PC-3 (cell line): ENCODE data around the gene ANTXR2. TPM values are rescaled to one million over a fixed set of nuclear protein-coding genes. Genes with fewer than 3 reads are reported as not detected.

Source experiments
- ATAC-seq: fragments of 200-7000 bp; cut with Tn5 transposase; 2 replicates; pipeline ENCODE4 v1.9.1; 2020; ENCODE audit warnings: mild to moderate bottlenecking, moderate library complexity
- BruUV-seq: library from RNA; stranded (reverse); fragments of 400-500 nt; replicated peaks from 2 replicates; lab custom pipeline; 2021; lab: Mats Ljungman, UMichigan
- CTCF ChIA-PET: fragments of 300-600 bp; sonication (Branson Sonifier 250); formaldehyde crosslinking; loops from one replicate; lab custom pipeline; 2022; ENCODE audit warnings: antibody characterized with exemption; lab: Charles Lee
- POLR2A ChIA-PET: fragments of 300-600 bp; sonication (Branson Sonifier 250); formaldehyde crosslinking; loops from one replicate; lab custom pipeline; 2022; ENCODE audit warnings: antibody characterized with exemption; ENCODE audit not compliant: unreplicated experiment; lab: Charles Lee
- DNase-seq: peaks from one replicate; pipeline ENCODE4 v3.0.0-alpha.2; 2015
- H2AFZ ChIP-seq: fragments of 300-600 bp; sonication (generic); 2 replicates; pipeline ENCODE4 v1.6.0; 2016; ENCODE audit warnings: antibody characterized with exemption, low read length
- H3F3A ChIP-seq: fragments of 300-600 bp; sonication (generic); one replicate; pipeline ENCODE4 v1.6.0; 2017; ENCODE audit warnings: antibody characterized with exemption, low read length, control low read depth, mild to moderate bottlenecking; ENCODE audit not compliant: unreplicated experiment
- H3K27ac ChIP-seq: fragments of 300-600 bp; sonication (generic); 2 replicates; pipeline ENCODE4 v1.5.1; 2016; ENCODE audit warnings: mild to moderate bottlenecking, low read length
- H3K27me3 ChIP-seq: fragments of 300-600 bp; sonication (generic); 2 replicates; pipeline ENCODE4 v1.6.1; 2016; ENCODE audit warnings: low read length, mixed read lengths
- H3K36me3 ChIP-seq: fragments of 300-600 bp; sonication (generic); 2 replicates; pipeline ENCODE4 v1.6.1; 2016; ENCODE audit warnings: low read depth, mixed run types, low read length, mixed read lengths
- H3K4me1 ChIP-seq: fragments of 300-600 bp; sonication (generic); 2 replicates; pipeline ENCODE4 v1.5.1; 2016; ENCODE audit warnings: low read length; ENCODE audit not compliant: insufficient read depth
- H3K4me2 ChIP-seq: fragments of 300-600 bp; sonication (generic); 2 replicates; pipeline ENCODE4 v1.6.0; 2016; ENCODE audit warnings: low read length
- H3K4me3 ChIP-seq: fragments of 300-600 bp; sonication (generic); 2 replicates; pipeline ENCODE4 v1.5.1; 2016; ENCODE audit warnings: mild to moderate bottlenecking, low read length, mixed read lengths
- H3K79me2 ChIP-seq: fragments of 300-600 bp; sonication (generic); 2 replicates; pipeline ENCODE4 v1.6.1; 2017; ENCODE audit warnings: low read length, mixed read lengths
- H3K9ac ChIP-seq: fragments of 300-600 bp; sonication (generic); 2 replicates; pipeline ENCODE4 v1.6.0; 2016; ENCODE audit warnings: mild to moderate bottlenecking, low read length
- H3K9me2 ChIP-seq: fragments of 300-600 bp; sonication (generic); replicated peaks from 2 replicates; pipeline ENCODE4 v1.6.1; 2016; ENCODE audit warnings: mixed run types, low read length, mixed read lengths
- H3K9me3 ChIP-seq: fragments of 300-600 bp; sonication (generic); 2 replicates; pipeline ENCODE4 v1.6.1; 2016; ENCODE audit warnings: low read length, mixed read lengths
- H4K20me1 ChIP-seq: fragments of 300-600 bp; sonication (generic); 2 replicates; pipeline ENCODE4 v1.6.1; 2016; ENCODE audit warnings: low read length, mixed read lengths
- CTCF ChIP-seq: fragments of 300-600 bp; sonication (generic); conservative IDR thresholded peaks from 2 replicates; pipeline ENCODE4 v1.5.1; 2017; ENCODE audit warnings: antibody characterized with exemption, low read depth, mild to moderate bottlenecking, low read length
- EZH2 ChIP-seq: fragments of 300-600 bp; sonication (generic); IDR thresholded peaks from one replicate; pipeline ENCODE4 v1.6.1; 2017; ENCODE audit warnings: antibody characterized with exemption, mild to moderate bottlenecking, low read length; ENCODE audit not compliant: unreplicated experiment
- EZH2phosphoT487 ChIP-seq: fragments of 300-600 bp; sonication (generic); IDR thresholded peaks from 2 replicates; pipeline ENCODE4 v1.6.1; 2018; ENCODE audit warnings: mild to moderate bottlenecking, antibody characterized with exemption, low read length, borderline replicate concordance
- intact Hi-C: fragments of 100-400 bp; cut with micrococcal nuclease; formaldehyde crosslinking; loops from 2 replicates; pipeline ENCODE4 v1.9.0; 2023
- total RNA-seq: library from RNA; depleted of rRNA; stranded (reverse); fragments of >200 nt; gene quantifications from 2 replicates; pipeline ENCODE4 v1.2.3, GENCODE V29; 2014

Gene ANTXR2
- total RNA-seq, 1 experiment from 2014 or later, result 43.9 TPM

GRCh38 chr4:80098635-80099034, 25.6 kb upstream of the ANTXR2 start:
- Histone ChIP-seq H3K36me3 (no peaks in the 10 kb centered on the region), H3K27me3 (no peaks in the 10 kb centered on the region), H3K4me3 (no peak overlapping the region), H3K27ac (peak overlapping the region; percentile 83), H3K9ac (peak overlapping the region; percentile 48; the same call in 1 of the 2 replicates), H3K4me2 (no peak overlapping the region), H3K9me3 (no peaks in the 10 kb centered on the region), H3K4me1 (peaks cover 59% of the 10 kb centered on the region), H4K20me1 (no peaks in the 10 kb centered on the region), H3K9me2 (no peaks in the 10 kb centered on the region), H3K79me2 (no peaks in the 10 kb centered on the region), H3F3A (peaks cover 7% of the 10 kb centered on the region), H2AFZ (no peak overlapping the region)
- CTCF ChIA-PET, result no interaction called here
- intact Hi-C loops, result loop anchor here (1.0 kb wide), 1 partner anchor 25 kb away; the partner anchor contains the start of gene ANTXR2
- BruUV-seq, result no TSS peak
- POLR2A ChIA-PET, result interaction anchor here (0.6 kb wide), 1 partner anchor 33 kb away, joined by 9 read pairs; no protein-coding TSS in a partner anchor
- ATAC-seq (no peak), DNase-seq (no peak)
- TF ChIP-seq EZH2 (no peak), CTCF (no peak), EZH2phosphoT487 (no peak)

- H3K36me3 ChIP-seq, result no peaks in the 10 kb centered on the region
- H4K20me1 ChIP-seq, result no peaks in the 10 kb centered on the region
- TF ChIP-seq EZH2 (no peak), EZH2phosphoT487 (no peak), CTCF (no peak)
- BruUV-seq, result TSS peak; percentile 81
- H3K4me2 ChIP-seq, result peak overlapping the region; percentile 60
- H3K27ac ChIP-seq, result peak overlapping the region; percentile 83
- H3K9ac ChIP-seq, result peak overlapping the region; percentile 48
- peaks cover 59% of the 10 kb centered on the region for H3K4me1 ChIP-seq
- ATAC-seq (peak; percentile 77), DNase-seq (peak; percentile 88)
- H2AFZ ChIP-seq, result no peak overlapping the region
- H3K79me2 ChIP-seq, result no peaks in the 10 kb centered on the region
- H3F3A ChIP-seq, result peaks cover 7% of the 10 kb centered on the region
- CTCF ChIA-PET, result no interaction called here
- H3K4me3 ChIP-seq, result peak overlapping the region; percentile 14; the same call in 1 of the 2 replicates
- intact Hi-C loops, result loop anchor here (1.0 kb wide), 2 partner anchors 20 to 24 kb away; partner anchors contain the start of gene ANTXR2
- POLR2A ChIA-PET, result interaction anchor here (0.6 to 0.7 kb wide), 2 partner anchors 27 to 1159 kb away, joined by 3 to 9 read pairs; no protein-coding TSS in a partner anchor
- H3K9me3 ChIP-seq, result no peaks in the 10 kb centered on the region
- H3K9me2 ChIP-seq, result no peaks in the 10 kb centered on the region
- H3K27me3 ChIP-seq, result no peaks in the 10 kb centered on the region
Observed at GRCh38 chr4:80097400-80098177, 24.6 kb upstream of the ANTXR2 start.
